NCI-H1436 treated with DMSO at 0.1 percent for 48 hours (cell line): ENCODE measurements around the gene LONP2.
"Not testable (repeated sequence)": the region's sequence is repeated elsewhere in the genome, so short reads cannot be mapped to it uniquely, and the experiment has no call there.

Experiments
- DNase-seq: peaks from one replicate; lab custom pipeline; 2025; lab: John Stamatoyannopoulos, UW

Gene LONP2

DNA sequence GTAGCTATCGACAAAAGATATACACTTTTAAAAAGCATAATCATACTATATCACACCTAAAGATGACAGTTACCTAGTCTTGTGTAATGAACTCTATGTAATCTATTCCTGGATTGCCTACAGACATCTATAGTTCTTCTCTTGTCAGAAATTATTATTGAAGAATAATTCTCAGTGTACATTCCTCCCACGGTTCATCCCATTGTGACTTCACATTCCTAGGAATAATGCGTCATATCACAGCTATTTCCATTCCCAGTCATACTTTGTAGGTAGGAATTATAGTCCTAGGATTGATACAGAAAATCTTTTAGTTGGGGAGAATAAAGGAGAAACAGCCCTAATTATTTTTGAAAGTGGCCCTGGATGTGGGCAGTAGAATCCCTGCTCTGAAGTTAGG, 47.2 kb downstream of the LONP2 start:
- no peak for DNase-seq

DNA sequence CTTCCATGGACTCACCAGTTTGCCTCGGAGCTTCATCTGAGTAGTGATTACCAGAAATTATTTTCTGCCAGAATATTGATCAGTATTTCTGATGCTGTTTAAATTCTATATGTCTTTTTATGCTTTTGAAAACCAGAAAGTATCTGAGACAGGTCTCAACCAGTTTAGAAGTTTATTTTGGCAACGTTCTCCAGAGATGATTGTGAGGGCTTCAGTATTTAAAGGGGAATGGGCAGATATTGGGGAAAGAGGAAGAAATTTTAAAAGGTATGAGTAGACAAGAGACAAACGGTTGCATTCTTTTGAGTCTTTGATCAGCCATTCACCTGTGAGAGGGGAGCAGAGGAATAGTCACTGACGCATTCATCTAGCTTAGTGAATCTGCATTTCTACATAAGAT, 47.7 kb downstream of the LONP2 start:
- no peak for DNase-seq

DNA sequence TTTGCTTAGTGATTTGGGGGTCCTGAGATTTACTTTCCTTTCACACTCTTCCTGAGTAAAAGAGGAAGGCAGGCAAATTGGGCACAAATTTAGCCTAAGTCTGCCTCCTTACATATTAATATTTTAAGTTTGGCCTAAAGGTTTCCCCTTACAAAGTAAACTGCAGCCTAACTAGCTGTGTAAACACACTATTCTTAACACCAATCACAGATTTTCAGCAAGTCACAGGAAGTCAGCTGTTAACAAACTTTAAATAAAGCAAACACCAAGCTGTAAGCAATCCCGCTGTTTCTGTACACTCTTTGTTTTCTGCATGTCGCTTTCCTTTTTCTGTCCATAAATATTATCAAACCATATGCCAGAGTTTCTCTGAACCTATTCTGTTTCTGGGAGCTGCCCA, 48.4 kb downstream of the LONP2 start:
- DNase-seq = no peak

DNA sequence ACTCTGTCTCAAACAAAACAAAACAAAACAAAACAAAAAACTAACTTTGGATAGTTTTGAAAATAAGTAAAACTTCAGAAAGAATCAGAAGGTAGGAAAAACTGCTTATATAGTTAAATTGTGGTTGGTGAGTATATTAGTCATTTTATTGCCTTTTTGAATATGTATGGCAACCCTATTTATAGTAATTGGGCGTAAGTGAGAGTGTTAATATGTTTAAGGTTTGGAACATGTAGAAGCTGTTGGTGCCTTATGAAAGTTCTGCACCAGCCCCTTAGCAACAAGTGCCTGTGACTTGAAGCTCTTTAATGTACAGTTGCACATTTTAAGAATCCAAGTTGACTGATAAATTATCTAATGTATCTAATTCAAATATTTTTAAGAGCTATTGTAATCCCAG, 50.6 kb downstream of the LONP2 start:
- no peak for DNase-seq

DNA sequence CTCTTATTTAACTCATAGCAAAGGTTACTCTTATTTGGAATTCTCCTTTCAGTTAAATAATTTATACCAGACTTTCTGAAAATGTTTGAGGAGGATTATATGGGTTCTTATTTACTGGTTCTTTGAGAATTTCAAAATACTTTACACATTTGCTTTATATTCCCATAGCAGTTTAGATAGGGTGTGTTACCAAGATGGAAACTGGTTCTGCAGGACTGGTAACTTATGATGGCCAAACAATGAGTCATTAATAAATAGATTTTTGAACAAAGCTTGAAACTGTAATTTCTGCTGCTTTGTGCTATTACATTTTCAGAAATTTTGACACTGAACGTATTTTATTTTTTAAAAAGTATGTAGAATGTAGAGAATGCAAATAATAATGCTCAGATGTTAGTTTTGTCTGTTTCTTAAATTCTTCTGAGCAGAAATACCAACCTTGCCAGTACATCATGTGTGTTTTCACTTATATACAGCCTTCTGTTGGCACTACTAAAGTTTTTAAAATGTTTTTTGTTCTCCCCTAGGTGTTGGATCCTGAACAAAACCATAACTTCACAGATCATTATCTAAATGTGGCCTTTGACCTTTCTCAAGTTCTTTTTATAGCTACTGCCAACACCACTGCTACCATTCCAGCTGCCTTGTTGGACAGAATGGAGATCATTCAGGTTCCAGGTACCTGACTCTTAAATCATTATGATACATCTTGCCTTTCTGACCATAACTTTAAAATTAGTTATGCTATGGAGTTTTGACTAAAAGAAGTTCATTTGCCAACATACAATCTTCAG, 51.6 kb downstream of the LONP2 start:
- no peak for DNase-seq

DNA sequence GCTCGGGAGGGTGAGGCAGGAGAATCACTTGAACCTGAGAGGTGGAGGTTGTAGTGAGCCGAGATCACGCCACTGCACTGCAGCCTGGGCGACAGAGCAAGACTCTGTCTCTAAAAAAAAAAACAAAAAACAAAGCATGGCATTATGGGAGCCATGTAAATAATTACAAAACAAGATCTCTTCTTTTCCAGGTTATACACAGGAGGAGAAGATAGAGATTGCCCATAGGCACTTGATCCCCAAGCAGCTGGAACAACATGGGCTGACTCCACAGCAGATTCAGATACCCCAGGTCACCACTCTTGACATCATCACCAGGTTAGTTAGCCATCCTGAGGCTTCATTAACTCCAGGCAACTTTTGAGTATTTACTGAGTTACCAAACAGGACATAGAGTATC, 55.4 kb downstream of the LONP2 start:
- no peak for DNase-seq

DNA sequence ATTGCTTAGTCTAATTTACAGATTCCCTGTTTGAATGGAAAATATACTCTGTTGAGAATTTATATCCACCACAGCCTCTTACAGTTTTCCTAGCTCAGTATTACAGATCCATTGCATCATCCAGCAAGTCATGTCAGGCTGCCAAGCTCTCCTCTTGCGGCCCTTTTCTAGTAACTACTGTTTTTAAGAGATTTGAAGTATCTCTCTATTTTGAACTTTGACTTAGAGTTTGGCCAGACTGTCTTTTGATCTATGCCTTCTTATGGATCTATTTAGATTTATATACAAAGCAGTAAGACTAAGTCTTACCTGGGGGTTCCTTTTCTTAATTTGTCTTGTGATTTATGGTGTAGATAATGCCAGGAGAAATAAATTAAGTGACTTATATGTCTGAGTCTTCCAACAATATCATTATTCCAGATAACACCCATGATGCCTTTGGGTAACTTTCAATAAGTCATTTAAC, 56.3 kb downstream of the LONP2 start:
- no peak for DNase-seq

DNA sequence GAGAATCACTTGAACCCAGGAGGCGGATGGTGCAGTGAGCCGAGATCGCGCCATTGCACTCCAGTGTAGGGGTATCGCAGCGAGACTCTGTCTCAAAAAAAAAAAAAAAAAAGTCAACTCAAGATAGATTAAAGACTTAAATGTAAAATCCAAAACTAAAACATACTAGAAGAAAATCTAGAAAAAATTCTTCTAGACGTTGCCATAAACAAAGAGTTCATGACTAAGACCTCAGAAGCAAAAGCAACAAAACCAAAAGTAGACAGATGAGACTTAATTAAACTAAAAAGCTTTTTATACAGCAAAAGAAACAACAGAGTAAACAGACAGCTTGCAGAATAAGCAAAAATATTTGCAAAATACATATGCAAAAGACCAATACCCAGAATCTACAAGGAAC, 64.4 kb downstream of the LONP2 start:
- DNase-seq = no peak

DNA sequence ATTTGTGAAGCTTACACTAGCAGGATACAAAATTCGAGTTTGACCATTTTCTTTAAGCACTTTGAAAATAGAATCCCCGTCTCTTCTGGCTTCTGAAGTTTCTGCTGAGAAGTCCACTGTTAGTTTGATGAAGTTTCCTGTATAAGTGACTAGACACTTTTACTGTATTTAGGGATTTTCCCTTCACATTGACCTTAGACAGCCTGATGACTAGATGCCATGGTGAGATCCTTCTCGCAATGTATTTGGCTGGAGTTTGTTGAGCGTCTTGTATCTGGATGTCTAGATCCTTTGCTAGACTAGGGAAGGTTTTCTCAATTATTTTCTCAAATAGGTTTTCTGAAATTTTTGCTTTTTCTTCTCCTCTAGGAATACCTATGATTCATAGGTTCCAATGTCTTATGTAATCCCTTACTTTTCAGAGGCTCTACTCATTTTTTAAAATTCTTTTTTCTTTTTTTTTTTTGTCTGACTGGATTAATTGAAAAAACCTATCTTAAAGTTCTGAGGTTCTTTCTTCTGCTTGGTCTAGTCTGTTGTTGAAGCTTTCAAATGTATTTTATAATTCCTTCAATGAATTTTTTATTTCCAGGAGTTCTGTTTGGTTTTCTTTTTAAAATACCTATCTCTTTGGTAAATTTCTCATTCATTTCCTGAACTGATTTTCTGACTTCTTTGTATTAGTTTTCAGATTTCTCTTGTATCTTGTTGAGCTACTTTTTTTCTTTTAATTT, 67.0 kb downstream of the LONP2 start:
- no peak for DNase-seq

DNA sequence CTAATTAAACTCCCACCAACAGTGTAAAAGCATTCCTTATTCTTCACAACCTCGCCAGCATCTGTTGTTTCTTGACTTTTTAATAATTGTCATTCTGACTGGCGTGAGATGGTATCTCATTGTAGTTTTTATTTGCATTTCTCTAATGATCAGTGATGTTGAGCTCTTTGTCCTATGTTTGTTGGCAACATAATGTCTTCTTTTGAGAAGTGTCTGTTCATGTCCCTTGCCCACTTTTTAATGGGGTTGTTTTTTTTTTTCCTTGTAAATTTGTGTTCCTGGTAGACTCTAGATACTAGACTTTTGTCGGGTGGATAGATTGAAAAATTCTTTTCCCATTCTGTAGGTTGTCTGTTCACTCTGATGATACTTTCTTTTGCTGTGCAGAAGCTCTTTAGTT, 69.8 kb downstream of the LONP2 start:
- DNase-seq = not testable (repeated sequence)

DNA sequence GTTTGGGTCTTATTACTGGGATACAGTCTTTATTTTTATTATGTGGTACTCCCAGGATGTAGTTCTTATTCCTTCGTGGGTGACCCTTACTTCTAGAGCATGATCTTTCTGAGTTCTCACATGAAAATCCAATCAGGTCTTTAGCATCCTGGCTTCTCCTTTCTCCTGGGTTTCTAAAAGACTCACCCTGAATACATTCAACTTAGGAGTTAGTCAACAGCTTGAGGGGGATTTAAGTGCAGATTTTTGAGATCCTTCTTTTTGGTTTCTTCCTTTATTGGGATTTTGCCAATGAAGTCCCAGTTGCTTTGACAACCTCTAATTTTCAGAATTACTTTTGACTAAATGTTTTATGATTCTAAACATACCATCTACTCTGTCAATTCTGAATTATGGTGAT, 72.9 kb downstream of the LONP2 start:
- DNase-seq = no peak

DNA sequence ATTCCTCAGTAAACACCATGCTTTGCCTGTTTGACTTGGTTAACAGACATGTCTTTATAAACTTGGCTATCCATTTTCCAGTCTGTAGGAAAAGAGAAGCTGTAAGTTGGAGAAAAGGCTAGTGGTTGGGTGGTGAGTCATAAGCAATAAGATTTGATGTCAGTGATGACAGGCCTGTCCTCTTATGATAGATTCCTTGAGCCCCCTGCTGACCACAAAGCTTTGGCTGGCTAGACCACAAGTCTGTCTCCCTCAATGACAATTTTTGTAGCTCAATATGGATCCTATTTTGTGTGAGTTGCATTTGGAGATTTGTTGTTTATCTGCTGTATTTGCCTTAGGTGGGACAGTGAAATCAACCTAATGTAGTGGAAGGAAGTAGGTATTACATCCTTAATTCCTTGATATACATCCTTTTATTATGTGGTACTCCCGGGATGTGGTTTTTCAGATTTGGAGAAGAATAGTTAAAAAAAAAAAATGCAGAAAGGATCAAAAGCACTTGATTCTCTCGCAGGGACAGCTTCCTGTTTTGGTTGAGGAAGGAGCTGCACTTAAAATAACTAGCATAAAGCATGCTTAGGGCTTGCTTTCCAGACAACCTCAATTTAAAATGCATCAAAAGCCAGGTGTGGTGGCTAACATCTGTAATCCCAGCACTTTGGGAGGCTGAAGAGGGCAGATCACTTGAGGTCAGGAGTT, 73.7 kb downstream of the LONP2 start:
- DNase-seq = no peak

DNA sequence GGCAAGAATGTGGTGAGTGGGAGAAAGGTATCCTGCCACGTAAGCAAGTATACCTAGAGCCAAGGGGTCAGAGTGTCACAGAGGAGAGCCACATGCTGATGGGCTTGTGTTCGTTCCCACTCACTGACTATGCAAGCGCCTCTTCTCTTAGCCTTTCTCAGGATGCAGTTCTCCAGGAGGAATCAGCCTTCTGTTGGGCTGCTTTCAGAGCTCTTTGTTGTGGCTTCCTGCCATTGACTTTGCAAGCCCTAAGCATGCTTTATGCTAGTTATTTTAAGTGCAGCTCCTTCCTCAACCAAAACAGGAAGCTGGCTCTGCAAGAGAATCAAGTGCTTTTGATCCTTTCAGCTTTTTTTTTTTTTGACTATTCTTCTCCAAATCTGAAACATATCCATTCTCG, 74.5 kb downstream of the LONP2 start:
- no peak for DNase-seq

DNA sequence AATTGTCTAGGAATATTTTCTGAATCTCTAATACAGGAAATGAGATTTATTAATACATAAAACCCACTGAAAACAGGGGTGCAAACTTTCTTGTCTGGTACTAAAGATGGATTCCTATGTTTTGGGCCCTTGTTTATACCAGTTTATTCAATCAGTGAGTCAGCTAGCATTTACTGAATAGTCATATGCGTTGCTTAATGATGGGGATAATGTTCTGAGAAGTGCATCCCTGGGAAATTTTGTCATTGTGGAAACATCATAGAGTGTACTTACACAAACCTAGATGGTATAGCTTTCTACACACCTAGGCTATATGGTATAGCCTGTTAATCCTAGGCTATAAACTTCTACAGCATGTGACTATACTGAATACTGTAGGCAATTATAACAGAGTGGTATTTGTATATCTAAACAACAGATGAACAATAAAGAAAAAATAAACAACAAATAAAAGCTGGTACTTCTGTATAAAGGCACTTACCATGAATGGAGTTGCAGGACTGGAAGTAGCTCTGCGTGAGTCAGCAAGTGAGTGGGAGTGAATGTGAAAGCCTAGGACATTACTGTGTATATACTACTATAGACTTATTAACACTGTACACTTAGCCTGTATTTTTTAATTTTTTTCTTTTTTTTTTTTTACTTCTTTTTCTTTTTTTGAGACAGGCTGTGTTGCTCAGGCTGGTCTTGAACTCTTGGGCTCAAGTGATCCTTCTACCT, 77.4 kb downstream of the LONP2 start:
- no peak for DNase-seq

DNA sequence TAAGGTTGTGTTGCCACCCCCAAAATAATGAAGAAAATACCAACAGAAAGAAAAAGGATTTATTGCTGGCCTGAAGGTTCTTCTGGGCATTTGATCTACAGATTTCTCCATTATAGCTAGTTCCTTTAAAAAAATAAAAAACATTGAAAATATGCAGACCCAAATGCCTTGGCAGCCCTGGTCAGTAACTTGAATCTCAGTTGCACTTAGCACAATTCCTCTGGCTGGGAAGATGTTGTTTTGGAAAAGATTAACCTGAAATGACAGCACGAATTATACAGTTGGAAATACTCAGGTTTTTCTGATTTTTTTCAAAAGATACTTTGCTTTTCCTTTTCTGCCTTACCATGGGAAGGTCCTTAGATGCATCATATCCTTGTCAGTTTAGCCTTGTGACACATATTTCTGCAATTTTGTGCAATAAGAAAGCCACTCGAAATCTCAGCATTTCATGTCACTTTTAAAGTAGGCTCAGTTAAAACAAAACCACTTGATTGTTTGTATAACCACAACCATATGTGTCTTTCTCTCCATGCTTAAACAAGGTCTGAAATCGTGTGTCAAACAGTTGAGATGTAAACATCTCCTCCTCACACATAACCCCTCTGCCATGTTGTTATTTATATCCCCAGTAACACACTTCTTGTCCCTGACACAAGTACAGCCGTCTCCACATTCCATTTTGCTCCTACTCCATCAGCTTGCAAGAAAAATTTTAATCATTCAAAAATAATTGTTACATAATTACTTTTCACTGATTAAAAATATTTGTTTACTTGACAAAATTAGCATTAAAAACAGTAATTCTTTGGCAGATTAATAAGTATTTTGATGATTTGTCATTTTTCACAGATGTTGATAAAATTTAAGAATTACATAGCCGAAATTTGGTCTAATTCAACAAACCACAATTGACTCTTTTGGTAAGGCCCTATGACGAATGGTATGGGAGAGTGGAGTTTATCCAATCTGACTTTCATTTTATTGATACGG, 80.0 kb downstream of the LONP2 start:
- DNase-seq = no peak

DNA sequence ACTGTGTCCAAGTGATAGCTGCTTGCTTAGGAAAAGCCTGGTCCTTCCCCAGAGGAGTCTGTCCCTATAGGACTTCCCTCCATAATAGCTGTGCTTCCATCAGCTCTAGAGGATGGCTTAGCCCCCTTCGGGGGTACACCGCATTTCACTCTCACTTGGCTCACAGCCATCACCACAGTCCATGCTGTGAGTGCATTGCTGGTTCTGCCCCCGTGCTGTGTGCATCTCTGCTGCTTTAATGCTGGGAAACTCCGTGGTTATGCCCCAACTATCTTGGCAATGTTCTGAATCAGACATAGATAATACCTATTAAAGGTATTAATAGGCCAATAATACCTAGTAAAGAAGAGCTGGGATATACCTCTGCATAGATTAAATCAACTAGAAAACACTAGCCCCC, 82.8 kb downstream of the LONP2 start:
- no peak for DNase-seq

DNA sequence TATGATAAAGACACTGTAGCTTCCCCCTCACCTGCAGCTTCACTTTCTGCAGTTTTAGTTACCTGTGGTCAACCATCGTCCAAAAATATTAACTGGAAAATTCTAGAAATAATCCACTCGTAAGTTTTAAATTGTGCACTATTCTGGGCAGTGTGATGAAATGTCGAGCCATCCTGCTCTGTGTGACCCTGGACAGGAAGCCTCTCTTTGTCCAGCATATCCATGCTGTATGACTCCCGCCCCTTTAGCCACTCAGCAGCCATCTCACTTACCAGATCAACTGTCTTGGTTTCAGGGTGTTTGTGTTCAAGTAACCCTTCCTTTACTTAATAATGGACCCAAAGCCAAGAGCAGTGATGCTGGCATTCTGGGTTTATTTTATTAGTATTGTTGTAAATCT, 85.0 kb downstream of the LONP2 start:
- no peak for DNase-seq

DNA sequence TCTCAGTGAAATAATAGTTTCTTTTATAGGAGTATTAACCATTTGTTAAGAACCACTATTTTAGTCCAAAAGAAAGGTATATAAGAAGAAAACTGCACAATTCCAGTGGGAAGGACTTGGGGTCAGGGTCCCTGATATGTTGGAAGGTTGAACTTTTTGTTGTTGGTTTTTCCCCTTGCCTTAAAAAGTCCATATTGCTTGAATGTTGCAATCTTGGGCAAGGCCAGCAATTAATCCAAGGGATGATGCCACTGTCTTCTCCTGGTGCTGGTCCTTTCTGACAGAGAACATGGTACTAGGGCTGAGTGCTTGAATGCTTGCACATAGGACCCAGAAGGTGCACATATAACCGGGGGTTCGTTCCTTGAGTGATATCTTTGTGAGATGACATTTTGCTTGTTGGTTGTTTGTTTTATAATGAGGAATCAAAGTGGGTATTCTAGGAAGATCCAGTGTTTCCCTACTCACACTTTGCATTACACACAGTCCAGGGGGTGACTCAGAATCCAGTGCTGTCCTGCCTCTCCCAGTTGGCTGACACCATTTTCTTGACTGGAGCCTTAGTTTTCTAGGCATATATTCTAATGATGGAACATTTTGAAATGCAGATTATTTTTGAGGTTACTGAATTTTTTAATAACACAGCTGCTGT, 86.2 kb downstream of the LONP2 start:
- no peak for DNase-seq

DNA sequence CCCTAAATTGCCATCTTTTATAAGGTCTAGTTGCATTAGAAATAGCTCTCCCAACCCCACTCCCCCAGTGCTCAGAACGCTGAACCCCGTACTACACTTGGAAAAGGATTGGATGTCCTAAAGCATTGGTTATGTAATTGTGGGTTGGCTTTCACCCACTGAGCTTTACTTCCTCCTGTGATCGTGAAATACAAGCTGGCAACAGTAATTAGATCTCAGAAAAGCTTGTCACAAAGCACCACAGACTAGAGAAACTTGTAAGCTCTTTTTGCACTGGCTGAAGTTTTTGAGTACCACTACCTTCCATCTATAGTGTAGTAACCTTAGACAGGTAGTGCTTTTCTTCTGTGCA, 86.7 kb downstream of the LONP2 start:
- no peak for DNase-seq

DNA sequence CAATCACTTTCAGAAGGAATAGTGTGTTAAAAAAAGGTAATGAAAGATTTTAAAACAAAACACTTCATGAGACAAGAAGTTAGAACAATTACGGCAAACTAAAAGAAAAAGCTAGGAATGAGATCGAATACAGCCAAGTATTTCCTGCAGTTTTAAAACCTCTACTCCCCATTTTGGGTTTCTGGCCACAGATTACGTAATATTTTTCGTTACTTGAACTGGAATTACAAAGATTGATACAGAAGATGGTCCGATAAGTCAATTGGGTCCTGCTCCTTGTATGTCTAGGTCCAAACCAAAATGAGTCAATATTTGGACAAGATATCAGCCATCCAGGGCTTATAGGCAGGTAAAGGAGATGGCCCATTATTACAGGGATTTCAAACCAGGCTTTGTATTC, 88.9 kb downstream of the LONP2 start:
- no peak for DNase-seq

DNA sequence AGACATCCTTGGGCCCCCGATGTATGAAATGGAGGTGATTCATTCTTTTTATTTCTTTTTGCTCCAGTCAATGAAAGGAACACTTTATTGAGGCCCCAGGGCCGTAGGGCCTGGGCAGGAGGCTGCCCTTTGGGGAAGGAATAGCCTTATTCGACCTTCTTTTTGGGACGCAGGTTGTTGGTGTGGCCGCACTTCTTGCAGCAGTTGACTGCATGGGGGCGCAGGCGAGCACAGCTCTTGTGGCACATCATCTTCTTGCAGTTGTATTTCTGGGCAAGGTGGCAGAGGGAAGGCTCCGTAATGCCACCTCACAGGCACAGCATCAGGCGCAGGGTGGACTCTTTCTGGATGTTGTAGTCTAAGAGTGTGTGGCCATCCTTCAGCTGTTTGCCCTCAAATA, 90.2 kb downstream of the LONP2 start:
- no peak for DNase-seq
